ENCODE measurements around the gene MAD2L1. TPM values are rescaled to one million over a fixed set of nuclear protein-coding genes. Genes with fewer than 3 reads are reported as not detected.
A peak's percentile ranks its signal among the peaks of the same experiment; 100 is the strongest.
"Not testable (repeated sequence)": the region's sequence is repeated elsewhere in the genome, so short reads cannot be mapped to it uniquely, and the experiment has no call there.

The MAD2L1 gene
- total RNA-seq, 2 experiments from 2014 or later = 99.6 TPM

- H3K4me1 Mint-ChIP-seq (ENCODE audit: low read depth) = no peaks in the 10 kb centered on the region
- TF ChIP-seq, protein P1, sequence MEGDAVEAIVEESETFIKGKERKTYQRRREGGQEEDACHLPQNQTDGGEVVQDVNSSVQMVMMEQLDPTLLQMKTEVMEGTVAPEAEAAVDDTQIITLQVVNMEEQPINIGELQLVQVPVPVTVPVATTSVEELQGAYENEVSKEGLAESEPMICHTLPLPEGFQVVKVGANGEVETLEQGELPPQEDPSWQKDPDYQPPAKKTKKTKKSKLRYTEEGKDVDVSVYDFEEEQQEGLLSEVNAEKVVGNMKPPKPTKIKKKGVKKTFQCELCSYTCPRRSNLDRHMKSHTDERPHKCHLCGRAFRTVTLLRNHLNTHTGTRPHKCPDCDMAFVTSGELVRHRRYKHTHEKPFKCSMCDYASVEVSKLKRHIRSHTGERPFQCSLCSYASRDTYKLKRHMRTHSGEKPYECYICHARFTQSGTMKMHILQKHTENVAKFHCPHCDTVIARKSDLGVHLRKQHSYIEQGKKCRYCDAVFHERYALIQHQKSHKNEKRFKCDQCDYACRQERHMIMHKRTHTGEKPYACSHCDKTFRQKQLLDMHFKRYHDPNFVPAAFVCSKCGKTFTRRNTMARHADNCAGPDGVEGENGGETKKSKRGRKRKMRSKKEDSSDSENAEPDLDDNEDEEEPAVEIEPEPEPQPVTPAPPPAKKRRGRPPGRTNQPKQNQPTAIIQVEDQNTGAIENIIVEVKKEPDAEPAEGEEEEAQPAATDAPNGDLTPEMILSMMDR (IDR thresholded peaks at IDR 0.05) = no peak
These were observed 11.6 kb upstream of the MAD2L1 start for GRCh38 chr4:120078216-120078615.

DNA sequence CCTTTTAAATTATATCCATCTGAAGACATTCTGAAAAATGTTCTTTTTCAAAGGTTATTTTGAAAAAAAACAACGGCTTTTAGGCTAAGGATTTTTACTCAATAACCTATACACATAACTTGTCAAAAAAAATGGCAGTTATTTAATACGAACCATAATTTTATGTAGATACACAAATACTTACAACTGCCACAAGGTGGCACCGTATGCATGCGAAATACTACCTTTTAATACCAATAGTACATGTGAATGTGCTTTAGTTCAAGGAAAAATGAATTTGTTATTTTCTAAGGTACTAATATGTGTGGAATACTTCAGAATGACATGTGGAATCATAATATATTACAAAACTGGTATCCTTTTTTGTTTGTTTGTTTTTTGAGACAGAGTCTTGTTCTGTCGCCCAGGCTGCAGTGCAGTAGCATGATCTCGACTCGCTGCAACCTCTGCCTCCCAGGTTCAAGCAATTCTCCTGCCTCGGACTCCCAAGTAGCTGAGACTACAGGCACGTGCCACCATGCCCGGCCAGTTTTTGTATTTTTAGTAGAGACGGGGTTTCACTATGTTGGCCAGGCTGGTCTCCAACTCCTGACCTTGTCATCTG, 4.6 kb upstream of the MAD2L1 start:
- no peak overlapping the region for H3K27ac Mint-ChIP-seq
- intact Hi-C loops (cut with micrococcal nuclease) = no loop called here
- DNase-seq (peak; percentile 70), ATAC-seq (no peak)
- POLR2A ChIA-PET = no interaction called here
- peaks cover 7% of the 10 kb centered on the region for H3K36me3 Mint-ChIP-seq (ENCODE audit: low read depth)
- H3K4me1 Mint-ChIP-seq (ENCODE audit: low read depth) = peaks cover 23% of the 10 kb centered on the region
- CTCF ChIA-PET = interaction anchor here (0.8 kb wide), 2 partner anchors 9 to 84 kb away, joined by 3 read pairs; no protein-coding TSS in a partner anchor
- H3K9me3 Mint-ChIP-seq = no peaks in the 10 kb centered on the region
- no peaks in the 10 kb centered on the region for H3K27me3 Mint-ChIP-seq
- TF ChIP-seq, protein P1 (IDR thresholded peaks at IDR 0.05) = peak; percentile 73
- H3K4me3 Mint-ChIP-seq = no peak overlapping the region

More at GRCh38 chr4:120078216-120078615, 11.6 kb upstream of the MAD2L1 start:
- Mint-ChIP-seq H3K36me3 (ENCODE audit: low read depth) (no peaks in the 10 kb centered on the region), H3K9me3 (no peaks in the 10 kb centered on the region), H3K27me3 (no peaks in the 10 kb centered on the region), H3K27ac (no peak overlapping the region), H3K4me3 (no peak overlapping the region)
- ChIA-PET POLR2A (interaction anchor here (1.1 kb wide), 1 partner anchor 12 kb away, joined by 4 read pairs; no protein-coding TSS in a partner anchor), CTCF (no interaction called here)
- intact Hi-C loops (cut with micrococcal nuclease) = no loop called here
- DNase-seq = no peak
- no peak for ATAC-seq

- DNase-seq = no peak
- Mint-ChIP-seq H3K27me3 (no peaks in the 10 kb centered on the region), H3K9me3 (no peaks in the 10 kb centered on the region), H3K4me3 (no peak overlapping the region), H3K36me3 (ENCODE audit: low read depth) (peaks cover 14% of the 10 kb centered on the region), H3K27ac (no peak overlapping the region), H3K4me1 (ENCODE audit: low read depth) (peaks cover 24% of the 10 kb centered on the region)
- CTCF ChIA-PET = interaction anchor here (0.8 kb wide), 1 partner anchor 10 kb away, joined by 3 read pairs; no protein-coding TSS in a partner anchor
- no peak for ATAC-seq
- TF ChIP-seq, protein P1 (IDR thresholded peaks at IDR 0.05) = no peak
- intact Hi-C loops (cut with micrococcal nuclease) = no loop called here
- POLR2A ChIA-PET = no interaction called here
These were observed 3.5 kb upstream of the MAD2L1 start for GRCh38 chr4:120070196-120070595.

- POLR2A ChIA-PET = interaction anchor here (0.7 to 2.0 kb wide), 4 partner anchors 9 to 164 kb away, joined by 3 to 9 read pairs (median 4); no protein-coding TSS in a partner anchor
- H3K27ac Mint-ChIP-seq = peak overlapping the region; percentile 99
- intact Hi-C loops (cut with micrococcal nuclease) = no loop called here
- peak; percentile 83 for DNase-seq
- ATAC-seq = peak; percentile 68
- CTCF ChIA-PET = interaction anchor here (1.2 kb wide), 1 partner anchor 437 kb away, joined by 4 read pairs; the partner anchor contains the start of gene PDE5A
- no peaks in the 10 kb centered on the region for H3K27me3 Mint-ChIP-seq
- H3K9me3 Mint-ChIP-seq = no peaks in the 10 kb centered on the region
- H3K4me1 Mint-ChIP-seq (ENCODE audit: low read depth) = peaks cover 56% of the 10 kb centered on the region
- peak overlapping the region; percentile 94 for H3K4me3 Mint-ChIP-seq
- peaks cover 45% of the 10 kb centered on the region for H3K36me3 Mint-ChIP-seq (ENCODE audit: low read depth)
- TF ChIP-seq, protein P1 (IDR thresholded peaks at IDR 0.05) = no peak
These were observed 603 bp downstream of the MAD2L1 start for GRCh38 chr4:120065974-120066516.

GRCh38 chr4:120064887-120065286, 1.8 kb downstream of the MAD2L1 start:
- H3K9me3 Mint-ChIP-seq = no peaks in the 10 kb centered on the region
- H3K36me3 Mint-ChIP-seq (ENCODE audit: low read depth) = peaks cover 53% of the 10 kb centered on the region
- ChIA-PET POLR2A (interaction anchor here (2.0 kb wide), 1 partner anchor 8 kb away, joined by 9 read pairs; no protein-coding TSS in a partner anchor), CTCF (no interaction called here)
- DNase-seq (no peak), ATAC-seq (no peak)
- peaks cover 54% of the 10 kb centered on the region for H3K4me1 Mint-ChIP-seq (ENCODE audit: low read depth)
- TF ChIP-seq, protein P1 (IDR thresholded peaks at IDR 0.05) = no peak
- peak overlapping the region; percentile 71 for H3K27ac Mint-ChIP-seq
- H3K27me3 Mint-ChIP-seq = no peaks in the 10 kb centered on the region
- H3K4me3 Mint-ChIP-seq = peak overlapping the region; percentile 94
- intact Hi-C loops (cut with micrococcal nuclease) = no loop called here

DNA sequence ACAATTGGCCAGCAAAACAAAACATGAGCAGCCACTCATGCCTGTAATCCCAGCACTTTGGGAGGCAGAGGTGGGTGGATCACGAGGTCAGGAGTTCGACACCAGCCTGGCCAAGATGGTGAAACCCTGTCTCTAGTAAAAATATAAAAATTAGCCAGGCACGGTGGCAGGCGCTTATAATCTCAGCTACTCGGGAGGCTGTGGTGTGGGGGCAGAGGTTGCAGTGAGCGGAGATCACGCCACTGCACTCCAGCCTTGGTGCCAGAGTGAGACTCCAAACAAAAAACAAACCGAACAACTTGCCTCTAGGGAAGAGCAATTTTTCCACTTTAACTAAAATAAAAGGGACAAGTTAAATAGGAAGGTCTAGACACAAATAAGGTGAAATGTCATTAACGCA, 2.9 kb downstream of the MAD2L1 start:
- CTCF ChIA-PET = not testable (repeated sequence)

More for the DNA sequence above, 2.9 kb downstream of the MAD2L1 start:
- intact Hi-C loops (cut with micrococcal nuclease); DNase-seq; POLR2A ChIA-PET; H3K27me3 Mint-ChIP-seq; H3K9me3 Mint-ChIP-seq; H3K27ac Mint-ChIP-seq; ATAC-seq; H3K4me3 Mint-ChIP-seq: not testable (repeated sequence)
- Mint-ChIP-seq H3K4me1 (ENCODE audit: low read depth) (peaks cover 42% of the 10 kb centered on the region), H3K36me3 (ENCODE audit: low read depth) (peaks cover 63% of the 10 kb centered on the region)
